GM12878 (cell line): ENCODE results near the gene TEKT4. TPM values are rescaled to one million over a fixed set of nuclear protein-coding genes. Genes with fewer than 3 reads are reported as not detected.
"Not testable (repeated sequence)": the region's sequence is repeated elsewhere in the genome, so short reads cannot be mapped to it uniquely, and the experiment has no call there.

ENCODE experiments used
- ATAC-seq: fragments of 200-7000 bp; cut with Tn5 transposase; 3 replicates; pipeline ENCODE4 v1.9.1; 2020; ENCODE audit warnings: mild to moderate bottlenecking, moderate library complexity
- BruUV-seq: library from RNA; stranded (reverse); fragments of 400-500 nt; replicated peaks from 2 replicates; lab custom pipeline; 2021; lab: Mats Ljungman, UMichigan
- CTCF ChIA-PET: fragments of 300-600 bp; sonication (Branson Sonifier 250); formaldehyde crosslinking; extraction: SDS; loops from one replicate; lab custom pipeline; 2021; ENCODE audit warnings: inconsistent platforms; lab: Yijun Ruan, JAX
- POLR2A ChIA-PET: fragments of 350-600 bp; formaldehyde crosslinking; extraction: SDS; loops from one replicate; lab custom pipeline; 2021; ENCODE audit warnings: inconsistent platforms; lab: Charles Lee
- RAD21 ChIA-PET: fragments of 300-600 bp; sonication (Branson Sonifier 250); formaldehyde crosslinking; loops from one replicate; lab custom pipeline; 2023; ENCODE audit warnings: antibody characterized with exemption; ENCODE audit not compliant: unreplicated experiment; lab: Charles Lee
- SMC1A ChIA-PET: fragments of 300-600 bp; sonication (Branson Sonifier 250); formaldehyde crosslinking; loops from one replicate; lab custom pipeline; 2023; ENCODE audit not compliant: unreplicated experiment, uncharacterized antibody; lab: Charles Lee
- DNase-seq: peaks from one replicate; pipeline ENCODE4 v3.0.0-alpha.2; 2011; ENCODE audit warnings: low read depth, low spot score
- FAIRE-seq: peaks from 3 replicates; lab custom pipeline; 2011; peaks lifted over from hg19 to GRCh38; lab: Jason Lieb, UNC
- H2AFZ ChIP-seq: 2 replicates; pipeline ENCODE4 v1.6.0; 2011; ENCODE audit warnings: low read depth, low read length, control low read depth; ENCODE audit not compliant: control insufficient read depth
- H3K27ac ChIP-seq: 2 replicates; pipeline ENCODE4 v1.5.1; 2011; ENCODE audit warnings: control low read depth; ENCODE audit not compliant: control insufficient read depth, insufficient read depth
- H3K27me3 ChIP-seq, 2 experiments: replicated peaks in 1 of 2; 2 replicates each; pipeline versions ENCODE4 v1.6.0 to v1.6.1; 2011; ENCODE audit warnings: low read length in 1 of 2; ENCODE audit not compliant: control insufficient read depth in 2 of 2, insufficient read depth in 2 of 2
- H3K36me3 ChIP-seq, 2 experiments: 2 replicates each; pipeline ENCODE4 v1.5.1; 2011; ENCODE audit warnings: low read length in 1 of 2; ENCODE audit not compliant: control insufficient read depth in 2 of 2, insufficient read depth in 2 of 2
- H3K4me1 ChIP-seq: 2 replicates; pipeline ENCODE4 v1.6.1; 2011; ENCODE audit warnings: mild to moderate bottlenecking, low read length, moderate library complexity, mixed read lengths; ENCODE audit not compliant: control insufficient read depth, insufficient read depth
- H3K4me2 ChIP-seq: 2 replicates; pipeline ENCODE4 v1.6.0; 2011; ENCODE audit warnings: control low read depth; ENCODE audit not compliant: control insufficient read depth, insufficient read depth
- H3K4me3 ChIP-seq: fragments of 200-600 bp; sonication (generic); 2 replicates; pipeline ENCODE4 v1.5.1; 2016
- H3K79me2 ChIP-seq: 2 replicates; pipeline ENCODE4 v1.6.0; 2011; ENCODE audit warnings: low read length; ENCODE audit not compliant: control insufficient read depth, insufficient read depth
- H3K9ac ChIP-seq: 2 replicates; pipeline ENCODE4 v1.8.0; 2011; ENCODE audit warnings: low read length, control low read depth, mixed read lengths; ENCODE audit not compliant: control insufficient read depth, insufficient read depth
- H3K9me3 ChIP-seq: replicated peaks from 3 replicates; pipeline ENCODE4 v1.5.1; 2011; ENCODE audit warnings: mild to moderate bottlenecking, low read length; ENCODE audit not compliant: control insufficient read depth, insufficient read depth
- H4K20me1 ChIP-seq: 2 replicates; pipeline ENCODE4 v1.6.0; 2011; ENCODE audit not compliant: control insufficient read depth, insufficient read depth
- ATF2 ChIP-seq: IDR thresholded peaks from 2 replicates; pipeline ENCODE4 v1.6.1; 2012; ENCODE audit warnings: low read length, inconsistent platforms
- CREM ChIP-seq: IDR thresholded peaks from 2 replicates; pipeline ENCODE4 v1.6.1; 2014; ENCODE audit warnings: antibody characterized with exemption, low read depth
- HDGF ChIP-seq: fragments of 450-650 bp; IDR thresholded peaks from 2 replicates; pipeline ENCODE4 v1.6.1; 2016; ENCODE audit warnings: antibody characterized with exemption
- RB1 ChIP-seq: fragments of 450-650 bp; formaldehyde crosslinking; IDR thresholded peaks from 2 replicates; pipeline ENCODE4 v1.6.1; 2017; ENCODE audit warnings: mild to moderate bottlenecking, borderline replicate concordance
- SKIL ChIP-seq: fragments of 450-650 bp; IDR thresholded peaks from 2 replicates; pipeline ENCODE4 v1.6.1; 2017; ENCODE audit warnings: mild to moderate bottlenecking, low read depth, inconsistent platforms; ENCODE audit not compliant: poor library complexity, severe bottlenecking
- SP1 ChIP-seq: IDR thresholded peaks from one replicate; pipeline ENCODE4 v1.6.1; 2011; ENCODE audit warnings: low read depth, low read length
- STAT3 ChIP-seq: IDR thresholded peaks from 2 replicates; pipeline ENCODE4 v1.6.1; 2011; ENCODE audit warnings: low read depth, low read length, improper control_type of control experiment
- WGBS: methylation state at CpG from one replicate; pipeline ENCODE4 v1.1.6; 2016; ENCODE audit warnings: low lambda C conversion rate; ENCODE audit not compliant: insufficient replicate concordance, insufficient coverage; ENCODE audit errors: missing lambda C conversion rate; 5-methylcytosine and 5-hydroxymethylcytosine counted together
- in situ Hi-C: fragments of 300-500 bp; cut with MboI; formaldehyde crosslinking; loops from 9 replicates; pipeline ENCODE4 v1.14.3; 2018; ENCODE audit warnings: mixed read lengths
- intact Hi-C: fragments of 100-400 bp; cut with micrococcal nuclease; formaldehyde crosslinking; loops from one replicate; pipeline ENCODE4 v1.14.2; 2022; ENCODE audit not compliant: unreplicated experiment
- polyA plus RNA-seq, 11 experiments: library from polyadenylated mRNA; depleted of rRNA in 4 of 11; unstranded in 6 of 11; stranded (reverse) in 5 of 11; fragments of >200 nt; fragmentation: Nextera tagmentation in 4 of 11; fragmentation: Illumina TruSeq in 1 of 11; extraction: Ambion mirVana in 4 of 11; extraction: Trizol in 1 of 11; gene quantifications; 1 replicate in 1 of 11; 2 replicates in 10 of 11; pipeline versions ENCODE4 v1.2.1 to v1.2.3, GENCODE V29; 2011 to 2016; ENCODE audit warnings: inconsistent platforms in 2 of 11, missing spikeins in 2 of 11, low read depth in 1 of 11
- total RNA-seq, 4 experiments: library from RNA; depleted of rRNA in 3 of 4; stranded (reverse); fragments of >200 nt in 3 of 4; fragmentation: Illumina TruSeq in 1 of 4; extraction: Trizol in 1 of 4; gene quantifications; 2 replicates each; pipeline versions ENCODE4 v1.2.1 to v1.2.3, GENCODE V29; 2013 to 2021
- TF ChIP-seq, protein P1 (sequence below): fragments of 450-650 bp; IDR thresholded peaks from 2 replicates; pipeline ENCODE4 v1.6.1; 2018; ENCODE audit warnings: mild to moderate bottlenecking, low read depth, moderate library complexity; ENCODE audit not compliant: partially characterized antibody
- TF ChIP-seq, protein P2 (sequence below): fragments of 450-650 bp; IDR thresholded peaks from 2 replicates; pipeline ENCODE4 v1.6.1; 2017; ENCODE audit warnings: mild to moderate bottlenecking, moderate library complexity

TEKT4 gene
- total and polyA plus RNA-seq, 10 of the 15 experiments (the other 5 are each of a cell fraction or from before 2014, with no cell fraction given) = 0.06 to 2.7 (median 0.30) TPM; not detected in 4

DNA sequence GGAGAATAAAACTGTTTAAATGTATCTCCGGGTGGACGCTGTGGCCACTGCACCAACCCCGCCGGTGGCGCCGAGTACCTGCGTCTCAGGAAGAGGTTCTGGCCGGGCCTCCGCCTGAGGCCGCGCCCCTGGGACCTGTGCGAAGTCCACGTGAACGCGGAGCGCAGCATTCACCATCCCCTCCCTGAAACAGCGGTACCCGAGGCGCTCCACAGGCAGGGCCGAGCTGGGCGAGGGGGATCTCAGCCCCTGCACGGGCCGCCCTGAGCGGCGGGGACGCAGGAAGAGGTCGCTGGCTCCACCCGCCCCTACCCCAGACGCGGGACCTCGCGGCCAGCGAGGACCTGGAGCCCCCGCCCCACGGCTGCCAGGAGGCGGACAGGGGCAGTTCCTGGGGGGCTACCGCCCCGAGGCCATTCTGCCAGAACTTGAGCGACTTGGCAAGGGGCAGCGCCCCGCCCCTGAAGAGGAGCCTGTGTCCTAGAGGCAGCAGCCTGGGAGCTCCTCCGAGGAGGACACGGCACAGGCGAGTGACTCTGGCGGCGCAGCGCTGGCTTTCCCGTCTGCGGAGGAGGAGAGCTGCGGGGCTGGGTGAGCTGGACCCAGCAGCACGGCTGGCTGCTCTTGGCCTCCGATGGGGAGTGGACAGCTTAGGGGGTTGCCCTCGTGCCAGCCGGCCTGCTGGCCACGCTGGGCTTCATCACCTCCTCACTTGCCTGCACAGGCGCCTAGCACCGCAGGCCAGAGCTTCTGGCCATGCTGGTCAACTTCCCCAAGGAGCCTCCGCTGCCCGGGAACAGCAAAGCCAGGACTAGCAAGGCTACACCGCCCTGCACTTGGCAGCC is 9.7 kb upstream of the TEKT4 start (continued):
- TF ChIP-seq SP1 (no peak), HDGF (no peak), ATF2 (no peak), RB1 (no peak), STAT3 (no peak), SKIL (no peak), CREM (no peak)
- TF ChIP-seq, protein P1, sequence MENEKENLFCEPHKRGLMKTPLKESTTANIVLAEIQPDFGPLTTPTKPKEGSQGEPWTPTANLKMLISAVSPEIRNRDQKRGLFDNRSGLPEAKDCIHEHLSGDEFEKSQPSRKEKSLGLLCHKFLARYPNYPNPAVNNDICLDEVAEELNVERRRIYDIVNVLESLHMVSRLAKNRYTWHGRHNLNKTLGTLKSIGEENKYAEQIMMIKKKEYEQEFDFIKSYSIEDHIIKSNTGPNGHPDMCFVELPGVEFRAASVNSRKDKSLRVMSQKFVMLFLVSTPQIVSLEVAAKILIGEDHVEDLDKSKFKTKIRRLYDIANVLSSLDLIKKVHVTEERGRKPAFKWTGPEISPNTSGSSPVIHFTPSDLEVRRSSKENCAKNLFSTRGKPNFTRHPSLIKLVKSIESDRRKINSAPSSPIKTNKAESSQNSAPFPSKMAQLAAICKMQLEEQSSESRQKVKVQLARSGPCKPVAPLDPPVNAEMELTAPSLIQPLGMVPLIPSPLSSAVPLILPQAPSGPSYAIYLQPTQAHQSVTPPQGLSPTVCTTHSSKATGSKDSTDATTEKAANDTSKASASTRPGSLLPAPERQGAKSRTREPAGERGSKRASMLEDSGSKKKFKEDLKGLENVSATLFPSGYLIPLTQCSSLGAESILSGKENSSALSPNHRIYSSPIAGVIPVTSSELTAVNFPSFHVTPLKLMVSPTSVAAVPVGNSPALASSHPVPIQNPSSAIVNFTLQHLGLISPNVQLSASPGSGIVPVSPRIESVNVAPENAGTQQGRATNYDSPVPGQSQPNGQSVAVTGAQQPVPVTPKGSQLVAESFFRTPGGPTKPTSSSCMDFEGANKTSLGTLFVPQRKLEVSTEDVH = no peak
- TF ChIP-seq, protein P2, sequence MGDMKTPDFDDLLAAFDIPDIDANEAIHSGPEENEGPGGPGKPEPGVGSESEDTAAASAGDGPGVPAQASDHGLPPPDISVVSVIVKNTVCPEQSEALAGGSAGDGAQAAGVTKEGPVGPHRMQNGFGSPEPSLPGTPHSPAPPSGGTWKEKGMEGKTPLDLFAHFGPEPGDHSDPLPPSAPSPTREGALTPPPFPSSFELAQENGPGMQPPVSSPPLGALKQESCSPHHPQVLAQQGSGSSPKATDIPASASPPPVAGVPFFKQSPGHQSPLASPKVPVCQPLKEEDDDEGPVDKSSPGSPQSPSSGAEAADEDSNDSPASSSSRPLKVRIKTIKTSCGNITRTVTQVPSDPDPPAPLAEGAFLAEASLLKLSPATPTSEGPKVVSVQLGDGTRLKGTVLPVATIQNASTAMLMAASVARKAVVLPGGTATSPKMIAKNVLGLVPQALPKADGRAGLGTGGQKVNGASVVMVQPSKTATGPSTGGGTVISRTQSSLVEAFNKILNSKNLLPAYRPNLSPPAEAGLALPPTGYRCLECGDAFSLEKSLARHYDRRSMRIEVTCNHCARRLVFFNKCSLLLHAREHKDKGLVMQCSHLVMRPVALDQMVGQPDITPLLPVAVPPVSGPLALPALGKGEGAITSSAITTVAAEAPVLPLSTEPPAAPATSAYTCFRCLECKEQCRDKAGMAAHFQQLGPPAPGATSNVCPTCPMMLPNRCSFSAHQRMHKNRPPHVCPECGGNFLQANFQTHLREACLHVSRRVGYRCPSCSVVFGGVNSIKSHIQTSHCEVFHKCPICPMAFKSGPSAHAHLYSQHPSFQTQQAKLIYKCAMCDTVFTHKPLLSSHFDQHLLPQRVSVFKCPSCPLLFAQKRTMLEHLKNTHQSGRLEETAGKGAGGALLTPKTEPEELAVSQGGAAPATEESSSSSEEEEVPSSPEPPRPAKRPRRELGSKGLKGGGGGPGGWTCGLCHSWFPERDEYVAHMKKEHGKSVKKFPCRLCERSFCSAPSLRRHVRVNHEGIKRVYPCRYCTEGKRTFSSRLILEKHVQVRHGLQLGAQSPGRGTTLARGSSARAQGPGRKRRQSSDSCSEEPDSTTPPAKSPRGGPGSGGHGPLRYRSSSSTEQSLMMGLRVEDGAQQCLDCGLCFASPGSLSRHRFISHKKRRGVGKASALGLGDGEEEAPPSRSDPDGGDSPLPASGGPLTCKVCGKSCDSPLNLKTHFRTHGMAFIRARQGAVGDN = no peak

DNA sequence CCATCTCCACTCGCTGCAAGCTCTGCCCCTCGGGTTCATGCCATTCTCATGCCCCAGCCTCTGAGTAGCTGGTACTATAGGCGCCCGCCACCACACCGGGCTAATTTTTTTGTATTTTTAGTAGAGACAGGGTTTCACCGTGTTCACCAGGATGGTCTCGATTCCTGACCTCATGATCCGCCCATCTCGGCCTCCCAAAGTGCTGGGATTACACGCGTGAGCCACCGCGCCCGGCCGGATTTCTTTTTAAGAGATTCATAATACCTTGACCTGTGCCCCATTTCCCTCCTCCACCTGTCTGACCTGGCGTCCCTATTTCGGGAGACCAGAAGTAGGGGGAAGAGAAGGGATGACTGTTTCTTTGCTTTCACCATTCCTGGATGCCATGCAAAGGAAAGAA is 8.3 kb upstream of the TEKT4 start:
- H3K9ac ChIP-seq, FAIRE-seq, RAD21 ChIA-PET, CTCF ChIA-PET, H3K27ac ChIP-seq, H3K79me2 ChIP-seq, H2AFZ ChIP-seq, DNase-seq, H3K9me3 ChIP-seq, intact Hi-C loops, H3K4me1 ChIP-seq, in situ Hi-C loops, SMC1A ChIA-PET, POLR2A ChIA-PET, BruUV-seq, H3K4me3 ChIP-seq, H3K36me3 ChIP-seq, H4K20me1 ChIP-seq, H3K27me3 ChIP-seq, H3K4me2 ChIP-seq, ATAC-seq: not testable (repeated sequence)
- WGBS = 63% methylated on average over 15 of the region's 17 CpGs
